Skeletal muscle satellite cell (primary cell): ENCODE measurements around the gene SRMS.

Experiments used
- H3K27me3 ChIP-seq: 2 replicates; pipeline ENCODE4 v1.7.0; 2013; ENCODE audit warnings: low read length; ENCODE audit not compliant: control insufficient read depth, insufficient read depth
- H3K36me3 ChIP-seq: 2 replicates; pipeline ENCODE4 v1.7.0; 2013; ENCODE audit warnings: mild to moderate bottlenecking, control low read depth, low read length; ENCODE audit not compliant: insufficient read depth
- H3K4me1 ChIP-seq: 2 replicates; pipeline ENCODE4 v1.7.0; 2013; ENCODE audit warnings: low read length; ENCODE audit not compliant: control insufficient read depth, insufficient read depth
- H3K4me2 ChIP-seq: 2 replicates; pipeline ENCODE4 v1.7.0; 2013; ENCODE audit warnings: mild to moderate bottlenecking, low read length
- H3K4me3 ChIP-seq: 2 replicates; pipeline ENCODE4 v1.7.0; 2013; ENCODE audit warnings: low read length
- H3K9ac ChIP-seq: 2 replicates; pipeline ENCODE4 v1.7.0; 2013; ENCODE audit warnings: mild to moderate bottlenecking, low read depth, low read length, moderate library complexity
- H3K9me3 ChIP-seq: replicated peaks from 2 replicates; pipeline ENCODE4 v1.7.0; 2013; ENCODE audit warnings: mild to moderate bottlenecking, control low read depth, low read length

The SRMS gene

DNA sequence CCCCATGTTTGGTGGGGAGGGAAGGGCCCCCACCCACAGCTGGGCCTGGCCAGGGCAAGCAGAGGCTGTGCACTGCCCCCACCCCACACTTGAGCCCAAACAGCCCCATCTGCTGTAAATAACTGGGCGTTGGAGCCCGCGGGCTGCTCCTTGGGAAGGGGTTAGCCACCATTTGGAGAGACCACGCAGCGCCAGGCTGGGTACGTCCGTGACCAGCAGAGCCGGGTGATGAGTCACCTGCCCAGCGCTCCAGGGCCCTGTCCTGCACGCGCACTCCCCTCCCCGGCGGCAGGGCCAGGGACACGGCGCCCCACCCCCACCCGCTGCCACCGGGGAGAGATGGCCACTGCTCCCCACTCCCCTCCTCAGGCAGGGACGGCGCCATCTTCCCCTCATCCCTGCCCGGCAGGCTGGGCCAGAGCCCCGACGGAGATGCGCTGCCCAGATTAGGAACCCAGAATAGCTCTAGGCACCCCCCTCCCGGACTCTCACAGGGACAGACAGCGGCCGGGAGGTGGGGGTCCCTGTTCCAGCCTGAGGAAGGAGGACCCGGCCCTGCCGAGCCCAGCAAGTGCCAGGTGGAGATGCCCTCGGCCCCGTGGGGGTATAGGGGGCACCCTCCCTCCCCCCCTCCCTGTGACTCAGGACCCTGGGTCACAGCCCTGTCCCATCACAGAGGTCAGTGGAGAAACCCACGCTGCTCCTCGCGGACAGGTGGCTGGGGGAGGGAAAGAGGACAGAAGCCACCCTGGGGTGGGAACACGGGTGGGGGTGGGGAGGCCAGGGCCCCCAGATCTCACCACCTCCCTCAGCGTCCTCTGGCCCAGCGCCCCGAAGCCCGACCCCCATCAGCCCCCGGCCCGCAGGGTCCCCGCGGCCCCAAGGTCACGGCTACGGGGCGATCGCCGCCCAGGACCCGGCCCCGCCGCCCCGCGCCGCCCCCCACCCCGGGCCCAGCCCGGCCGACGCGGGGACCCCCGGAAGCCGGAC, 49.3 kb downstream of the SRMS start:
- Histone ChIP-seq H3K9ac (no peak overlapping the region), H3K4me2 (no peak overlapping the region), H3K4me3 (no peak overlapping the region), H3K27me3 (peaks cover 38% of the 10 kb centered on the region), H3K9me3 (no peaks in the 10 kb centered on the region), H3K4me1 (peaks cover 7% of the 10 kb centered on the region), H3K36me3 (no peaks in the 10 kb centered on the region)

DNA sequence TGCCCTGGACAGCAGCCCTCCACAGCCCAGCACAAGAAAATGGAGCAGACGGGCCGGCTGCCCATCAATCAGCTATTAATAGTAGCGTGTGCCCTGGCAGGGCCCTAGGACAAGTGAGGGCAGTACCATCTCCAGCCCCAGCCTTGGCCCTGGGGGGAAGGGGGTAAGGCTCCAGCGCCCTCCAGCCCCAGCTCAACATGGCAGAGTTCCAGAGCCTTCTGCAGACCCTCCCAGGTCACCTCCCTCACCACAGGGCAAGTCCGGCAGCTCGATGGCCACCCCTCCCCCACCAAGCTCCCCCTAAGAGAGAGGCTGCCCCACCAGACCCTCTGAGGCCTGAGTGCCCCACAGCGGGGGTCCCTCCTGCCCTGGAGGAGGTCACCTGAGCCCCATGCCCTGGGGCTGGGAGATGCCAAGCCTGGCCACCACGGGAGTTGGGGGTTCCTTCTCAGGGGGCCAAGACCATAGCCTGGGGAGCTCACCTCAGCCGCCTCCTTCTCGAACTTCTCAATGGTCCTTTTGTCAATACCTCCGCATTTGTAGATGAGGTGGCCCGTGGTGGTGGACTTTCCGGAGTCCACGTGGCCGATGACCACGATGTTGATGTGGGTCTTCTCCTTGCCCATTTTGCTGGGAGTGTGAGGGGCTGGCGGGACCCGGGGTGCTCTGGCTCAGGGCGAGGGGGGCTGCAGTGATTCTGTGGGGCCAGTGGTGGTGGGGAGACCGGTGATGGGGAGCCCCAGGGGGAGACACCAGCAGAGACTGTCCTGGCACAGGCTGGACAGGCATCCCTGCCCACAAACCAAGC, 50.2 kb downstream of the SRMS start:
- Histone ChIP-seq H3K27me3 (peaks cover 31% of the 10 kb centered on the region), H3K4me3 (no peak overlapping the region), H3K4me2 (no peak overlapping the region), H3K36me3 (no peaks in the 10 kb centered on the region), H3K9me3 (no peaks in the 10 kb centered on the region), H3K4me1 (peaks cover 7% of the 10 kb centered on the region), H3K9ac (no peak overlapping the region)

DNA sequence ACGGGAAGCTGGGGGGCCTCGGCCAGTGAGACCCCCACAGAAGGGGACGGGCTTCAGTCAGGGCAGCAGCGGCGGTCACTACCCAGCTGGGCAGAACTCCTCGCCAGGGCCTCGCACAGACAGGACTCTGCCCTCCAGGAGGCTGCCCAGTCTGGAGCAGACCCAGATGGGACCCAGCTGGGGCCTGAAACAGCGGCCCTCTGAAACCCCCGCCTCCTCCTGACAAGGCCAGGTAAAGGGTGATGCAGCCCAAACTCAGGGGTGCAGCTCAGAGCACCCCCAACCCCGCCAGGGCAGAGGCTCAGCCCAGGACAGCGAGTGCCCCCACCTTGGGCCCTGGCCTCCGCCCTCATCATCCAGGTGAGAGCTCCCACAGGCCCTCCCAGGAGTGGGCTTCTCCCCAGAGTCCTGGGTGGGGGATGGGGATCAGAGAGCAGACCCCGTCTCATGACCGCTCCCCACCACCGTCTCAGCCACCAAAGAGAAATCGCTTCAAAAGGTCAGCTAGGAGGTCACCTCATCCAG, 50.9 kb downstream of the SRMS start:
- H3K27me3 ChIP-seq = peaks cover 31% of the 10 kb centered on the region
- peaks cover 7% of the 10 kb centered on the region for H3K4me1 ChIP-seq
- H3K9me3 ChIP-seq = no peaks in the 10 kb centered on the region
- H3K36me3 ChIP-seq = no peaks in the 10 kb centered on the region
- no peak overlapping the region for H3K9ac ChIP-seq
- H3K4me3 ChIP-seq = no peak overlapping the region
- peak overlapping the region; percentile 85 for H3K4me2 ChIP-seq

DNA sequence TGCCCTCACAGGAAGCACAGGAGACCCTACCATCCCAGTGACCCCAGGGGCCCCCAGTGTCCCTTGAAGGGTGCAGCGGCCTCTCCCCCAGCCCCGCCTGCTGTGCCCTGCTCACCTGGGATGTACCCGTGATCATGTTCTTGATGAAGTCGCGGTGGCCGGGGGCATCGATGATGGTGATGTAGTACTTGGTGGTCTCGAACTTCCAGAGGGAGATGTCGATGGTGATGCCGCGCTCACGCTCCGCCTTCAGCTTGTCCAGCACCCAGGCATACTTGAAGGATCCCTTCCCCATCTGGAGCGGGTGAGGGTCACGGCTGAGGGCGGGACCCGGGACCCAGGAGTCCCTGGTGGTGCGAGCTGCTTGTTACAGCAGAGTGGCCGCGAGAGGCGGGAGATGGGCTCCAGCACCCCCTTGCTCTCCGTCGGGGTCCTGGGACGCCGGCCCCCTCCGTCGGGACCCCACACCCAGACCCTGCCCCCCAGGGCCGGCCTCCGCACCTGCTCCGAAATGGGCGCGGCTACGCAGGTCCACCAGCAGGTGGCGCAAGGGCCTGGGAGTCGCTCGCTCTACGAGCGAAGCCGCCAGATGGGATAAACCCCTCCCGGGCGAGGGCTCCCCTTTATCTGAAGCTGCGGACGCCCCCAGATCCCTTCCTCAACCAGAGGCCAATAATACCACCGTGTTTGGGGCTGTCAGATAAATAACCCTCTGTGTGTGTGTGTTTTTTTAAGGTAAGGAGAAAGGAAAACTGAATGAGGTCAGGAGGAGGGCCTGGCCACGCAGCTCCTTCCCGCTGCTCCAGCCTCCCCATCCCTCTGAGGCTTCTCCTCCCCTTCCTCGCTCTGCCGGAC, 51.6 kb downstream of the SRMS start:
- Histone ChIP-seq H3K4me3 (peak overlapping the region; percentile 62), H3K4me1 (peaks cover 7% of the 10 kb centered on the region), H3K4me2 (peak overlapping the region; percentile 85), H3K36me3 (no peaks in the 10 kb centered on the region), H3K27me3 (peaks cover 33% of the 10 kb centered on the region), H3K9ac (peak overlapping the region; percentile 31), H3K9me3 (no peaks in the 10 kb centered on the region)

DNA sequence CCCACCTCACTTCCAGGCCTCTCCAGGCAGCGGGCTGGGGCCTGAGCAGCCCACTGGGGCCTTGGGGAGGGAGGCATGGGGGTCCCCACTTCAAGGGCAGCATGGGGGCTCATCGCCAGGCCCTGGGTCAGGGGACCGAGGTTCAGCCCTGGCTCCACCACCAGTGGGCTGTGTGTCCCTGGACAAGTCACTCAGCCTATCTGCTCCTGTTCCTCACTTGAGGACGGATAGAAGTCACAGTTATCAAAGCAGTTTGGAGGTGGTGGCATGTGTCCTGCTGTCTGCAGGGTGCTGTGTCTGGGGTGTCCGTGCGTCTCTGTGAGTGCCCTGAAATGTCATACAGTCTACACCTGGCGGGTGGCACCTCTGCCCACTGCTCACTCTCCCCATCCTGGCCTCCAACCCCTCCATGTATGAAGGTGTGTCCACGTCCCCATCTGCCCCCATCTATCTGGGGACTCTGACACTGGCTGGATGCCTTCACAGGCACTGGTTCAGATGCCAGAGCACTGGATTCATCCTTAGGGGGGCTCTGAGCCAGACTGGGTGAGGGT, 52.3 kb downstream of the SRMS start:
- H3K4me3 ChIP-seq = no peak overlapping the region

DNA sequence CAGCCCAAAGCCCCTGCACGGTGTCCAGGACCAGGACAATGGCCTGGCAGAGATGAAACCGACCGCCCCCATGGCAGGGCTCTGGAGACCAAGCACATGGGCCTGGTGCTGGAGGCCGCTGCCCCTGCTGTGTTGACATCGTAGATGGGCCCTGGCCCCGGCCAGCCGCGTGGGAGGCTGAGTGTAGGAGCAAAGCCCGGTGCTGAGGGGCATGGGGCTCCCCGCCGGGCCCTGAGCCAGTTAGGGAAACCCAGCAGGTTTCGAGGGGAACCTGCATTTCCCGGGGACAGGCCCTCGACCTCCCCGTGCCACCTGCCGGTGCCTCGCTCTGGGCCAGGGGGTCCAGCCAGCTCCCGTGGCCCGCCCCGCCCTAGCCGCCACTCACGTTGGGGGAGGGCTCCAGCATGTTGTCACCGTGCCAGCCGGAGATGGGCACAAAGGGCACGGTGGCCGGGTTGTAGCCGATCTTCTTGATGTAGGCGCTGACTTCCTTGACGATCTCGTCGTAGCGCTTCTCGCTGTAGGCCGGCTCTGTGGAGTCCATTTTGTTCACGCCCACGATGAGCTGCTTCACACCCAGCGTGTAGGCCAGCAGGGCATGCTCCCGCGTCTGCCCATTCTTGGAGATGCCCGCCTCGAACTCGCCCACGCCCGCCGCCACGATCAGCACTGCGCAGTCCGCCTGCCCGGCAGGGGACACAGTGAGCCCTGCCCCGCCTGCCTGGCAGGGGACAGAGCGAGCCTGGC, 53.0 kb downstream of the SRMS start:
- no peak overlapping the region for H3K9ac ChIP-seq
- peaks cover 7% of the 10 kb centered on the region for H3K4me1 ChIP-seq

More for the DNA sequence above, 52.3 kb downstream of the SRMS start:
- Histone ChIP-seq H3K27me3 (peaks cover 32% of the 10 kb centered on the region), H3K36me3 (no peaks in the 10 kb centered on the region), H3K4me1 (peaks cover 7% of the 10 kb centered on the region), H3K9ac (no peak overlapping the region), H3K4me2 (no peak overlapping the region), H3K9me3 (no peaks in the 10 kb centered on the region)

DNA sequence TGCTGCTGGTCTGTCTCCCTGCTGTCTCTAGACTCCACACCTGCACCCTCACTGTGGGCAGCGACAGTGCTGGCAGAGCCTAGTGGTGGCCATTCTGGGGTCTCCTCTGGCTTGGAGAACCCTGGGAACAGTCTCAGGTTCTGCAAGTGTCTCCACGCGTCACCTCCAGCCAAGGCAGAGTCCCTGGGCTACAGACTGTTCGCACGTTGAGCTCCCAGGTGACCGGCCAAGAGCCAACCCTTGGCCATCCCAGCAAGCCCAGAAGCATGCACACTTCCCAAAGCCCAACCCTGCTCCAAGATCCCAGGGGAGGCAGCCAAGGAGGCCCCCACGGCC, 53.5 kb downstream of the SRMS start:
- no peaks in the 10 kb centered on the region for H3K36me3 ChIP-seq
- peaks cover 7% of the 10 kb centered on the region for H3K4me1 ChIP-seq
- no peak overlapping the region for H3K4me2 ChIP-seq
- H3K9me3 ChIP-seq = no peaks in the 10 kb centered on the region
- no peak overlapping the region for H3K4me3 ChIP-seq
- H3K27me3 ChIP-seq = peaks cover 29% of the 10 kb centered on the region
- no peak overlapping the region for H3K9ac ChIP-seq

More for the DNA sequence above, 53.0 kb downstream of the SRMS start:
- Histone ChIP-seq H3K36me3 (no peaks in the 10 kb centered on the region), H3K27me3 (peaks cover 29% of the 10 kb centered on the region), H3K9me3 (no peaks in the 10 kb centered on the region), H3K4me3 (no peak overlapping the region), H3K4me2 (no peak overlapping the region)

DNA sequence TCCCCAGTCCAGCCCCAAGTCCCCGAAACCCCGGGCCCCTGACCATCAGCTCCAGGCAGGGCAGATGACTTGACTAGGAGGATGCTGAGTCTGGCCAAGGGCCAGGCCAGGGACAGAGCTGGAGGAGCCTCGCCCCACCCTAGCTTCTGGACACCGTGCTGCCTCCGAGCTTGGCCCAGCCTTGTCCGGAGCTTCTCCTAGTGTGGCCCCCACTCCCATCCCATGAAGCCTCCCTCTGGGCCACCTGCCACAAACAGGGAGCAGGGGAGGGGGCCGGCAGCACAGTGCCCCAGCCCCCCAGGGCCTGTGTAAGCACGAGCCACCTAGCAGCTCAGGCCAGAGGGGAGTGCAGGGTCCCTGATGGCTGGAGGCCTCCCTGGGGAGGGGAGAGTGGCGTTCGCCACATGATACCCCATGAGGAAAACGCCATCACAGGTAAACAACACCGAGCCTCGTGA, 54.0 kb downstream of the SRMS start:
- no peaks in the 10 kb centered on the region for H3K9me3 ChIP-seq
- no peak overlapping the region for H3K4me2 ChIP-seq
- peaks cover 34% of the 10 kb centered on the region for H3K27me3 ChIP-seq
- H3K4me1 ChIP-seq = peaks cover 7% of the 10 kb centered on the region
- H3K4me3 ChIP-seq = no peak overlapping the region
- no peak overlapping the region for H3K9ac ChIP-seq
- no peaks in the 10 kb centered on the region for H3K36me3 ChIP-seq

DNA sequence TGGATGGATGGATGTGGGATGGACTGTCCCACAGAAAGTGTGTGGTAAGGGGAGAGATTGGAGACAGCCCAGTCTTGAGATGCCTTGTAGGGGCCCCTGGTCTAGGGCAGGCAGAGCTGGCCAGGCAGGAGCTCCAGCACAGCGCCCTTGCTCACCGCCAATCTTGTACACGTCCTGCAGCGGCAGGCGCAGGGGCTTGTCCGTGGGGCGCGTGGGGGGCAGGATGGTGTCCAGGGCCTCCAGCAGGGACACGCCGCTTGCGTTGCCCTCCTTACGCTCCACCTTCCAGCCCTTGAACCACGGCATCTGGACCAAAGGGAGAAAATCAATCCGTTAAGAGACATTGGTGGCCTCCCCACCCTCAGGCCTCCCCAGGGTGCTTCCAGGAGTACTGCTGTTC, 54.6 kb downstream of the SRMS start:
- H3K36me3 ChIP-seq = no peaks in the 10 kb centered on the region
- no peak overlapping the region for H3K4me2 ChIP-seq
- peaks cover 3% of the 10 kb centered on the region for H3K4me1 ChIP-seq
- H3K27me3 ChIP-seq = peaks cover 32% of the 10 kb centered on the region
- no peak overlapping the region for H3K9ac ChIP-seq
- no peaks in the 10 kb centered on the region for H3K9me3 ChIP-seq
- H3K4me3 ChIP-seq = no peak overlapping the region

DNA sequence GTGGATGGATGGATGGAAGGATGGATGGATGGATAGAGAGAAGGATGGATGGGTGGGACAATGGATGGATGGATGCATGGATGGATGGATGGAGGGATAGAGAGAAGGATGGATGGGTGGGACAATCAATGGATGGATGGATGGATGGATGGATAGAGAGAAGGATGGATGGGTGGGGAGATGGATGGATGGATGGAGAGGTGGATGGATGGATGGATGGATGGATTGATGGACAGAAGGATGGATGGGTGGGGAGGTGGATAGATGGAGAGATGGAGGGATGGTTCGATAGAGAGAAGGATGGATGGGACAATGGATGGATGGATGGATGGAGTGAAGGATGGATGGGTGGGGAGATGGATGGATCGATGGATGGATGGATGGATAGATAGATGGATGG, 55.0 kb downstream of the SRMS start:
- H3K27me3 ChIP-seq = peaks cover 30% of the 10 kb centered on the region
- no peak overlapping the region for H3K9ac ChIP-seq
- no peak overlapping the region for H3K4me2 ChIP-seq
- H3K4me3 ChIP-seq = no peak overlapping the region
- H3K9me3 ChIP-seq = no peaks in the 10 kb centered on the region
- H3K36me3 ChIP-seq = no peaks in the 10 kb centered on the region
- H3K4me1 ChIP-seq = no peaks in the 10 kb centered on the region
